ENCODE results near the gene RPL27.

- TF ChIP-seq POLR2AphosphoS5 (IDR thresholded peaks at IDR 0.05; ENCODE audit: low read depth) (0 out of 2 replicates have a peak, but pooled peaks have one; percentile 2), REST (IDR thresholded peaks at IDR 0.05; ENCODE audit: insufficient replicate concordance, low read depth) (no peak), CTCF (IDR thresholded peaks at IDR 0.05; ENCODE audit: insufficient read depth, low read length) (no peak)
These were observed 21.2 kb downstream of the RPL27 start for GRCh38 chr17:43019418-43019817.
